OCI-LY7 (cell line): ENCODE data around the gene SPNS2. TPM values are rescaled to one million over a fixed set of nuclear protein-coding genes. Genes with fewer than 3 reads are reported as not detected.

Source experiments
- BruUV-seq: library from RNA; stranded (reverse); fragments of 400-500 nt; replicated peaks from 2 replicates; lab custom pipeline; 2021; lab: Mats Ljungman, UMichigan
- CTCF ChIA-PET: fragments of 300-600 bp; sonication (Branson Sonifier 250); formaldehyde crosslinking; loops from one replicate; lab custom pipeline; 2022; ENCODE audit warnings: antibody characterized with exemption; ENCODE audit not compliant: unreplicated experiment; lab: Charles Lee
- POLR2A ChIA-PET: fragments of 300-600 bp; sonication (Branson Sonifier 250); formaldehyde crosslinking; loops from one replicate; lab custom pipeline; 2022; ENCODE audit warnings: antibody characterized with exemption; lab: Charles Lee
- DNase-seq: peaks from one replicate; pipeline ENCODE4 v3.0.0-alpha.2; 2015; ENCODE audit warnings: low spot score
- H2AFZ ChIP-seq: fragments of 200-600 bp; sonication (generic), shearing (Covaris generic); 2 replicates; pipeline ENCODE4 v1.6.1; 2014; ENCODE audit warnings: mild to moderate bottlenecking, antibody characterized with exemption, low read length, moderate library complexity
- H3K27ac ChIP-seq: fragments of 200-600 bp; sonication (generic); 2 replicates; pipeline ENCODE4 v1.5.1; 2014; ENCODE audit warnings: mixed run types, low read depth, mild to moderate bottlenecking, moderate library complexity, low read length, inconsistent platforms; ENCODE audit not compliant: poor library complexity, severe bottlenecking
- H3K36me3 ChIP-seq: fragments of 200-600 bp; sonication (generic); 2 replicates; pipeline ENCODE4 v1.6.1; 2014; ENCODE audit warnings: mild to moderate bottlenecking, antibody characterized with exemption, low read length, moderate library complexity, mixed read lengths; ENCODE audit not compliant: insufficient read depth
- H3K4me1 ChIP-seq: fragments of 200-600 bp; sonication (generic); 2 replicates; pipeline ENCODE4 v1.5.1; 2014; ENCODE audit warnings: mild to moderate bottlenecking, low read length; ENCODE audit not compliant: insufficient read depth, poor library complexity, severe bottlenecking
- H3K4me2 ChIP-seq: fragments of 200-600 bp; sonication (generic); 2 replicates; pipeline ENCODE4 v1.6.1; 2014; ENCODE audit warnings: mild to moderate bottlenecking, low read length
- H3K4me3 ChIP-seq: fragments of 200-600 bp; sonication (generic); 2 replicates; pipeline ENCODE4 v1.5.1; 2014; ENCODE audit warnings: mild to moderate bottlenecking, low read depth, low read length; ENCODE audit not compliant: poor library complexity, severe bottlenecking
- H3K79me2 ChIP-seq: fragments of 200-600 bp; sonication (generic); 2 replicates; pipeline ENCODE4 v1.6.1; 2016; ENCODE audit warnings: low read depth, mild to moderate bottlenecking, low read length, moderate library complexity, mixed read lengths; ENCODE audit not compliant: insufficient read depth
- H3K9me2 ChIP-seq: fragments of 200-600 bp; sonication (generic); 2 replicates; pipeline ENCODE4 v1.6.1; 2016; ENCODE audit warnings: mild to moderate bottlenecking, low read length, mixed read lengths; ENCODE audit not compliant: insufficient read depth
- H3K9me3 ChIP-seq: fragments of 200-600 bp; sonication (generic); 2 replicates; pipeline ENCODE4 v1.6.1; 2014; ENCODE audit warnings: mild to moderate bottlenecking, mixed run types, low read length, mixed read lengths
- H4K20me1 ChIP-seq: fragments of 200-600 bp; sonication (generic); 2 replicates; pipeline ENCODE4 v1.6.1; 2014; ENCODE audit warnings: mild to moderate bottlenecking, antibody characterized with exemption, low read length, moderate library complexity, mixed read lengths; ENCODE audit not compliant: insufficient read depth
- EZH2phosphoT487 ChIP-seq: fragments of 200-600 bp; sonication (generic); IDR thresholded peaks from 2 replicates; pipeline ENCODE4 v1.6.1; 2018; ENCODE audit warnings: low read depth, borderline replicate concordance, mild to moderate bottlenecking, mixed run types, antibody characterized with exemption, low read length, moderate library complexity, mixed read lengths
- intact Hi-C: fragments of 100-400 bp; cut with micrococcal nuclease; formaldehyde crosslinking; loops from one replicate; pipeline ENCODE4 v1.10.0; 2022; ENCODE audit not compliant: unreplicated experiment
- total RNA-seq, 2 experiments: library from RNA; depleted of rRNA in 1 of 2; stranded (reverse); fragments of >200 nt in 1 of 2; shearing (Covaris generic) in 1 of 2; gene quantifications; 2 replicates each; pipeline ENCODE4 v1.2.3, GENCODE V29; 2014 to 2022
- TF ChIP-seq, protein P1 (sequence below): fragments of 200-600 bp; sonication (generic); conservative IDR thresholded peaks from 2 replicates; pipeline ENCODE4 v1.5.1; 2014; ENCODE audit warnings: mild to moderate bottlenecking, antibody characterized with exemption, low read length, moderate library complexity, mixed read lengths

The SPNS2 gene
- total RNA-seq, 2 experiments from 2014 or later, result 1.6 to 5.4 TPM

GRCh38 chr17:4501295-4501949 is 2.7 kb downstream of the SPNS2 start:
- Histone ChIP-seq H3K36me3 (no peaks in the 10 kb centered on the region), H3K4me3 (no peak overlapping the region), H4K20me1 (no peaks in the 10 kb centered on the region), H3K9me3 (no peaks in the 10 kb centered on the region), H3K4me2 (no peak overlapping the region), H3K4me1 (peaks cover 53% of the 10 kb centered on the region), H3K79me2 (no peaks in the 10 kb centered on the region), H3K9me2 (no peaks in the 10 kb centered on the region), H2AFZ (no peak overlapping the region), H3K27ac (no peak overlapping the region)
- POLR2A ChIA-PET, result no interaction called here
- CTCF ChIA-PET, result no interaction called here
- BruUV-seq, result no TSS peak
- no peak for DNase-seq
- intact Hi-C loops, result no loop called here
- TF ChIP-seq EZH2phosphoT487, result no peak
- TF ChIP-seq, protein P1, sequence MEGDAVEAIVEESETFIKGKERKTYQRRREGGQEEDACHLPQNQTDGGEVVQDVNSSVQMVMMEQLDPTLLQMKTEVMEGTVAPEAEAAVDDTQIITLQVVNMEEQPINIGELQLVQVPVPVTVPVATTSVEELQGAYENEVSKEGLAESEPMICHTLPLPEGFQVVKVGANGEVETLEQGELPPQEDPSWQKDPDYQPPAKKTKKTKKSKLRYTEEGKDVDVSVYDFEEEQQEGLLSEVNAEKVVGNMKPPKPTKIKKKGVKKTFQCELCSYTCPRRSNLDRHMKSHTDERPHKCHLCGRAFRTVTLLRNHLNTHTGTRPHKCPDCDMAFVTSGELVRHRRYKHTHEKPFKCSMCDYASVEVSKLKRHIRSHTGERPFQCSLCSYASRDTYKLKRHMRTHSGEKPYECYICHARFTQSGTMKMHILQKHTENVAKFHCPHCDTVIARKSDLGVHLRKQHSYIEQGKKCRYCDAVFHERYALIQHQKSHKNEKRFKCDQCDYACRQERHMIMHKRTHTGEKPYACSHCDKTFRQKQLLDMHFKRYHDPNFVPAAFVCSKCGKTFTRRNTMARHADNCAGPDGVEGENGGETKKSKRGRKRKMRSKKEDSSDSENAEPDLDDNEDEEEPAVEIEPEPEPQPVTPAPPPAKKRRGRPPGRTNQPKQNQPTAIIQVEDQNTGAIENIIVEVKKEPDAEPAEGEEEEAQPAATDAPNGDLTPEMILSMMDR, result no peak

GRCh38 chr17:4502466-4503154 is 3.9 kb downstream of the SPNS2 start:
- Histone ChIP-seq H3K4me1 (peaks cover 41% of the 10 kb centered on the region), H3K79me2 (no peaks in the 10 kb centered on the region), H3K27ac (no peak overlapping the region), H4K20me1 (no peaks in the 10 kb centered on the region), H3K4me3 (no peak overlapping the region), H2AFZ (no peak overlapping the region), H3K9me3 (no peaks in the 10 kb centered on the region), H3K9me2 (no peaks in the 10 kb centered on the region), H3K36me3 (no peaks in the 10 kb centered on the region), H3K4me2 (no peak overlapping the region)
- ChIA-PET CTCF (no interaction called here), POLR2A (interaction anchor here (0.6 kb wide), 1 partner anchor 208 kb away, joined by 4 read pairs; no protein-coding TSS in a partner anchor)
- DNase-seq, result no peak
- intact Hi-C loops, result no loop called here
- TF ChIP-seq EZH2phosphoT487, result no peak
- TF ChIP-seq, protein P1, result no peak
- BruUV-seq, result no TSS peak
